22Rv1 (cell line): ENCODE results near the gene RFX3.

ENCODE experiments used
- ZFX ChIP-seq: fragments of 450-650 bp; IDR thresholded peaks from 2 replicates; pipeline ENCODE4 v1.6.1; 2017; ENCODE audit warnings: antibody characterized with exemption, borderline replicate concordance
- TF ChIP-seq, protein P1 (sequence below): fragments of 450-650 bp; IDR thresholded peaks from 2 replicates; pipeline ENCODE4 v1.5.1; 2017; ENCODE audit warnings: mild to moderate bottlenecking

DNA sequence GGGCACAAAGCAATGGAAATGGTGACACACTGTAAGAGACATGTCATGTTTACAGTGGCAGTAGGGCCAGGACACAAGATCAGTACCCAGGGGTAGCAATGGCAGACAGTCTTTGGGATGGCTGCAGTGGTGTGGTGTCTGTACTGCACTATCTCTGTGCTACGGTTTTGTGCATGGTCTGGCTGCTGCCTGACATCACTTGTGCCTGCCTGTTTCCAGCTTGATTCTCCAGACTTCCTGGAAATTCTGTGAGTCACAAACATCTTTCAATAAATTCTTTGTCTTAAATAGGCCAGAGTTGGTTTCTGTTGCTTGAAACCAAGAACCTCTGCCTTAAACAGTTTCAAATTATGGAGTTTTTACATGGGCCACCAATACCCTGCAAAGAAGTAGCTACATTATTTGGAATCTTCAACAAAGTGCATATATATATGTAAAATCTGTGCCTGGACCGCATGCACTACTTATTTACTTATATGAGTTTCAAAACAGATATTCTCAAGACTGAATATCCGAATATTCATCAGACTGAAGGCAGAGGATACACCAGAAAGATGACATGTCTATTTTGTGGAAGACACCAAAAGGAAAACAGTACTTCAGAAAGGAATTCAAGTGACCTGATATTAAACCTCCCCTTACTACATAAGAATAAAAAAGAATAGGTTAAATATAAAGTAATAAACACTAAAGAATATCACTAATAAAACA is 188.1 kb downstream of the RFX3 start:
- TF ChIP-seq, protein P1, sequence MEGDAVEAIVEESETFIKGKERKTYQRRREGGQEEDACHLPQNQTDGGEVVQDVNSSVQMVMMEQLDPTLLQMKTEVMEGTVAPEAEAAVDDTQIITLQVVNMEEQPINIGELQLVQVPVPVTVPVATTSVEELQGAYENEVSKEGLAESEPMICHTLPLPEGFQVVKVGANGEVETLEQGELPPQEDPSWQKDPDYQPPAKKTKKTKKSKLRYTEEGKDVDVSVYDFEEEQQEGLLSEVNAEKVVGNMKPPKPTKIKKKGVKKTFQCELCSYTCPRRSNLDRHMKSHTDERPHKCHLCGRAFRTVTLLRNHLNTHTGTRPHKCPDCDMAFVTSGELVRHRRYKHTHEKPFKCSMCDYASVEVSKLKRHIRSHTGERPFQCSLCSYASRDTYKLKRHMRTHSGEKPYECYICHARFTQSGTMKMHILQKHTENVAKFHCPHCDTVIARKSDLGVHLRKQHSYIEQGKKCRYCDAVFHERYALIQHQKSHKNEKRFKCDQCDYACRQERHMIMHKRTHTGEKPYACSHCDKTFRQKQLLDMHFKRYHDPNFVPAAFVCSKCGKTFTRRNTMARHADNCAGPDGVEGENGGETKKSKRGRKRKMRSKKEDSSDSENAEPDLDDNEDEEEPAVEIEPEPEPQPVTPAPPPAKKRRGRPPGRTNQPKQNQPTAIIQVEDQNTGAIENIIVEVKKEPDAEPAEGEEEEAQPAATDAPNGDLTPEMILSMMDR, result no peak
- TF ChIP-seq ZFX, result no peak
